GM12873 (cell line): Measurements from ENCODE around the gene CNTNAP2.

Source experiments
- TF ChIP-seq, protein P1 (sequence below): IDR thresholded peaks from 2 replicates; pipeline ENCODE4 v1.5.1; 2012; ENCODE audit warnings: low read depth, mild to moderate bottlenecking, moderate library complexity, low read length, control low read depth; ENCODE audit not compliant: insufficient read depth; ENCODE audit errors: missing control alignments

Gene CNTNAP2

DNA sequence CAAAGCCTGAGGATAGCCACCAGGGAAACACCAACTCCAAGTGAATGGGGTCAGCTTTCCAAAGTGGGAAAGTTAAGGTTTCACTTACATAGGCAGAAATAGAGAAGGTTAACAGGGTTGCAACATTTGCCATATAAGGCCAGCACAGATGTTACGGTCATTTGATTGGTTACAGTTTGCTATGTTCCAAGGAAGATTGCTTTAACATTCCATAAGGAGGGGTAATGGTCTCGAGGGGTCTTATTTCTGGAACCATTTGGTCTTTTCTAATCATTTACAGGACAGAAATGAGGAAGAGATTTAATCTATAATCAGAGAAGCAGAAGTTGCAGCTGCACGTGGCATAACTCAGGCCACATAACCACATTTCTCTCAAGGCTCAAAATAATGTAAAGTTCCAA is 1794.6 kb downstream of the CNTNAP2 start:
- TF ChIP-seq, protein P1, sequence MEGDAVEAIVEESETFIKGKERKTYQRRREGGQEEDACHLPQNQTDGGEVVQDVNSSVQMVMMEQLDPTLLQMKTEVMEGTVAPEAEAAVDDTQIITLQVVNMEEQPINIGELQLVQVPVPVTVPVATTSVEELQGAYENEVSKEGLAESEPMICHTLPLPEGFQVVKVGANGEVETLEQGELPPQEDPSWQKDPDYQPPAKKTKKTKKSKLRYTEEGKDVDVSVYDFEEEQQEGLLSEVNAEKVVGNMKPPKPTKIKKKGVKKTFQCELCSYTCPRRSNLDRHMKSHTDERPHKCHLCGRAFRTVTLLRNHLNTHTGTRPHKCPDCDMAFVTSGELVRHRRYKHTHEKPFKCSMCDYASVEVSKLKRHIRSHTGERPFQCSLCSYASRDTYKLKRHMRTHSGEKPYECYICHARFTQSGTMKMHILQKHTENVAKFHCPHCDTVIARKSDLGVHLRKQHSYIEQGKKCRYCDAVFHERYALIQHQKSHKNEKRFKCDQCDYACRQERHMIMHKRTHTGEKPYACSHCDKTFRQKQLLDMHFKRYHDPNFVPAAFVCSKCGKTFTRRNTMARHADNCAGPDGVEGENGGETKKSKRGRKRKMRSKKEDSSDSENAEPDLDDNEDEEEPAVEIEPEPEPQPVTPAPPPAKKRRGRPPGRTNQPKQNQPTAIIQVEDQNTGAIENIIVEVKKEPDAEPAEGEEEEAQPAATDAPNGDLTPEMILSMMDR: no peak

DNA sequence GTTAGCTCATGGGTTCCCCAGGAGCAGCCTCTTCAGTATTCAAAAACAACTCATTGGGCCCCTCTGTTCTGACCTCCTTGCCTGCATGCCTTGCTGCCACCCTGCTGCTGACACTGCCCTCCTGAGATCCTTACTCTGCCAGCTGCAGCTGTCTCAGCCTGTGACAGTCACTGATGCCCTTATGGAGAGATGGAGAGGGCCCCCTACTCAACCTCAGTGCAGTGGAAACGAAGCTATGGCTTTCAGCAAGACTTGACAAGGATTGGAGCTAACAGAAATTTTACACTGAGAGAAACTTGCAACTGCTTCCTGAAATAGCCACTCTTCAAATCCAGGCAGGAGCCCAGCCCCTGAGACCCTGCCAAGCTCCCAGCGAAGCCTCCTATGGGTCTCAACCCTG is 1795.7 kb downstream of the CNTNAP2 start:
- TF ChIP-seq, protein P1: no peak

DNA sequence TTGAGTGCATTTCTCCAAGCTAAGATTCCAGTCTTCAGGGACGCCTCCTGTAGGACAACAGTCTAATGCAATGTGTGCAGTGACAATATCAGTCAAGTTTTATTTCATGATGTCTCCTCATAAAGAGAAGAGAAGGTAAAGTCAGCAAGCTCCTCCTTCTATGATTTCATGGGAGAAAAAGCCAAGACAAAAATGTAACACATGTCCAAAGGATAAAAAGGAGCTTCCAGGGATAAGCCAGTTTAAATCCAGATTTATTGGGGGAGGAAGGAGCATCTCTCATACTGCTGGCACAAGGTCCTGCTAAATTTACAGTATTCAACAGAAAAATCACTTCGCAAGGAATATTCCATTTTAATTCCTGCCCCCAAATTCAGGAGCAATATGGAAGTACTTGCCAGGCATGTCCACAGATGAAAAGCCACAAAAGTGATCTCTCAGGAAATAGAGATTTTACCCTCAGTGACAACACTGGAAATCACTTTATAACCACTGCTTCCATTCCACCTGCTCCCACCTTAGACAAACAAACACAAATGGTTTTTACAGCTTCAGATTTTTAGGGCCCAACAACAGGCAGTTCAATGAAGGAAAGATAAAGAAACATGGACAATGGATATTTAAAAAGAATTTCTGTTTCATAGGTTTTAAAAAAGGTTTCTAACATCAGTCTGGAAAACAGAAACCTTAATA is 1796.5 kb downstream of the CNTNAP2 start:
- TF ChIP-seq, protein P1: no peak

DNA sequence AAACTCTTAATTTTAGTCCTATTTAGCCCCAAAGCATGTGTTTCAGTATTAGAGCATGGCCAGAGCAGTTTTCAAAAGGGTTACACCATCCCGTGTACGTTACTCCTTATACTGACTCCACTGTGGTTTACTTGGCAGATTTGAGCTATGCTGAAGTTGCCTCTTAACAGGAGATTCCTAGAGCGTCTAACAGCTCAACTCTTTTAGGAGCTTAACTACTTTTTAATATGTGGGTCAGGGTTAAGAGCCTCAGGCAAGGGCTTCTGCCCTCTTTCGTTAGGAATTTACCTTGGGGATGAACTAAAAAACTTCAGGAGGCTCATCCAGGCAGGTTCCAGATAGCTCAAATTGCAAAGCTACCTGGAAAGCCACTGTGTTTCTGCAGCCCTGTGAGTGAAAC is 1799.2 kb downstream of the CNTNAP2 start:
- TF ChIP-seq, protein P1: no peak

DNA sequence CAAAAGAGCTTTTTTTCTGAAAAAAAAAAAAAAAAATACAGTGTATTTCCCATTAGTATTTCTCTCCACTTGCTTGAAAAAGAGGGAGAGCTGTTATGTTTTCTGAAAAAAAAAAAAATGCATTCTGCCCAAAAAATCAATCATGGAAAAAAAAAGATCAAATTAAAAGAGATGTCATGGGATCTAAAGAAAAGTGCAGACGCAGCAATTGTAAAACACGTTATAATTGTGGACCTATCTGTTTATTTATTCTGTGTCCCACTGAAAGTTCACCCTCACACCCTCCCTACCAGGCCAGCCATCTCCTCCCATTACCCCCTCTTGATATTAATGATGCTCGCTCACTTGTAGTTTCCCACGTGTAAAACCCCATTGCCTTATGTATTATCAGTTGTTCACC is 1800.0 kb downstream of the CNTNAP2 start:
- TF ChIP-seq, protein P1: no peak

DNA sequence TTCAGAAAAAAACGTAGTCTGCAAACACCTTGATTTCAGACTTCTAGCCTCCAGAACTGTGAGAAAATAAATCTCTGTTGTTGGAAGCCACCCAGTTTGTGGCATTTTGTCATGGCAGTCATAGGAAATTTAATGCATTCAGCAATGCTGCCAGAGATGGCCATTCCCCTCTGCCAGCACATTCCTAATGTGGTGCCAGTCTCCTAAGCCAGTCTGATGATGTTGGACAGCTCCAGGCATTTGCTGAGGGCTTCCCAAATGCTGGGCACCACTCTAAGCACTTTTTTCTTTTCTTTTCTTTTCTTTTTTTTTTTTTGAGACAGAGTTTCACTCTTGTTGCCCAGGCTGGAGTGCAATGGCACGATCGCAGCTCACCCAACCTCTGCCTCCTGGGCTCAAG is 1807.2 kb downstream of the CNTNAP2 start:
- TF ChIP-seq, protein P1: no peak

DNA sequence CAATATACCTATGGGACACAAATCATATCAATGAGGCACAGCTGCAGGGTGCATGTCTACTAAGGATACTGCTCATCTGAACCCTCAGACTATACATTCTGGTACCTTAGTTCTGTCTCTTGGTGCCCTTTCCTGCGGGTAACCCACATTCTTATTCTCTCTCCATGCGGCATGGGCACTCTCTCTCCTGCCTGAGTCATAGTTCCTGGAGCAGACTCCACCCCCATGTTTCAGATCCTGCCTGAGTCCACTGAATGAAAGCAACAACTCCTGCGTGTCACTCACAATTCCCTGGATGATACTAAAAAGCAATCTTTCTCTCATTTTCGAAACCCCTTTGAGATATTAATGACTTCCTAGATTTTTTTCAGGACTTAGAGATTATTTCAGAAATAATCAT is 1820.8 kb downstream of the CNTNAP2 start:
- TF ChIP-seq, protein P1: no peak
